NCI-H1417 (cell line): Measurements from ENCODE around the gene PHKB.

ENCODE experiments used
- DNase-seq, 3 experiments: peaks; one replicate each; lab custom pipeline; 2025; lab: John Stamatoyannopoulos, UW

PHKB gene

DNA sequence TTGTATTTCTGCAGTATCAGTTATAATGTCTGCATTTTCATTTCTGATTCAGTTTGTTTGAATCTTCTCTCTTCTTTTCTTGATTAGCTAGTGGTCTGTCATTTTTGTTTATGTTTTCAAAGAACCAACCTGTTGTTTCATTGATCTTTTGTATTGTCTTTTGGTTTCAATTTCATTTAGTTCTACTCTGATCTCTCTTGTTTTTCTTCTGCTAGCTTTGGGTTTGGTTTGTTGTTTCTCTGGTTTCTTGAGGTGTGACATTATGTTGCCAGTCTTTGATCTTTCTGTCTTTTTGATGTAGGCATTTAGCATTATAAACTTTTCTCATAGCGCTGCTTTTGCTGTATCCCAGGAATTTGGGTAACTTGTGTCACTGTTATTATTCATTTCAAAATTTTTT is 107.2 kb downstream of the PHKB start:
- no peak for DNase-seq

DNA sequence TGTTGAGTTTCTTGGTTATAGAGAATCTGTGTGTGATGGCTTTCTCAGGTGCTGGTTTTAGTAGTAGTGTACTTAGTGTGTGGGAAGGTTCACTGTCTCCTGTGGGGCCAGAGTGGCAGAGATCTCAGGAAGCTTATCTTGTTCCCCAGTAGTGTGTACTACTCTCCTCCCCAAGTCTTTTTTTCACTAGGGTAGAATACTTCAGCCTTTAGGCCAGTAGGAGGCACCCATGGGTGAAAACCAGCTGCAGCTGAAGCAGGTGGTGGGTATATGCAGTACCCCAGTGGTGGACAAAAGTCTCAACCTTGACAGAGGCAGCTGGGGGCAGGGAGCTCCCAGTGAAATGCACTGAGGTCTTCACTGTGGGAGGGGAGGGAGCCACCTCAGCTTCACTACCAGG is 109.9 kb downstream of the PHKB start:
- no peak for DNase-seq

DNA sequence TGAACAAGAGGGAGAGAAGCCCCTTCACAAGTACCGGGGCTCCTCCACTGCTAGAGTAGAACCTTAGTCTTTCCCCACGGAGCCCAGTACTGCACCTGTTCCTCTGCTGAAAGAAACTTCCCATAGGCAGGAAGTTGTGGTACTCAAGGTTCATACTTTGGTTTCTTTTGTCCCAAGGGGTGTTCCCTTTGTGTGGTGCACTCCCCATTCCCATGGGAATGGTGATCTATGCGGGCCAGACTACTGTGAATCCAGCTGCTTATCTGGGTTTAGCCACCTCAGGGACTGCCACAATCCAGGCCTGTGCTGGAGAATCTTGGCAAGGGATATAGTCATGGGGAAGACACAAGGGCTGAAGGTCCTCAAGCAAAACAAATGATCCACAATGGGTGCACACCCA is 110.6 kb downstream of the PHKB start:
- DNase-seq = no peak

DNA sequence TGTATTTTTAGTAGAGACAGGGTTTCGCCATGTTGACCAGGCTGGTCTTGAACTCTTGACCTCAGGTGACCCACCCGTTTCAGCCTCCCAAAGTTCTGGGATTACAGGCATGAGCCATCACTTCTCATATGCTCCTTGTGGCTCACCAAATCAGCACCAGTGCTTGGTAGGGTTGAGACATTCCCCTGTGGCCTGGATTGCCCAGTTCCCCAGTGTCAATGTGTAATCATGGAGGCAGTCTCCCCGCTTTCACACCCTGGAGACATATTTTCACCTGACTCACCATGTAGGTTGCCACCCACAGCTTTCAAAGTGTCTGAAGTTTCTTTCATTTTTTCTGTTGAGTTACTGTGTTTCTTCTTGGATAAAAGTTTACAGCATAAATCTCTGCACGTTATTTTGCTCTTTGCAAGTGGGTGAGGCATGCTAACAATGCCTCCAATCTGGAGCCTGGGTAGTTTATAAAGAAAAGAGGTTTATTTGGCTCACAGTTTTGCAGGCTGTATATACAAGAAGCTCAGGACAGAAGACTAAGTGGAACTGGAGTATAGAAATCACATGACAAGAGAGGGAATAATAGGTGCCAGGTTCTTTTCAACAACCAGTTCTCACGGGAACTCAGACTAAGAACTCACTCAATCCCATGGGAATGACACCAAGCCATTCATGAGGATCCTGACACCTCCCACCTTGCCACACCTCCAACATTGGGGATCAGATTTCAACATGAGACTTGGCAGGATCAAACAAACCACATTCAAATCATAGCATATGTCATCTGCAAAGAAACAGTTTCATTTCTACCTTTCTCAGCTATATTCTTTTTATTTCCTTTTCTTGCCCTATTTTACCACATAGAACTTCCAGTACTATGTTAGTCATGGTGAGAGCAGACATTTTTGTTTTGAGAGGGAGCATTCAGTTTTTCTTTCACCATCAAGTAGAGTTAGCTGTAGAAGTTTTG is 113.2 kb downstream of the PHKB start:
- no peak for DNase-seq

DNA sequence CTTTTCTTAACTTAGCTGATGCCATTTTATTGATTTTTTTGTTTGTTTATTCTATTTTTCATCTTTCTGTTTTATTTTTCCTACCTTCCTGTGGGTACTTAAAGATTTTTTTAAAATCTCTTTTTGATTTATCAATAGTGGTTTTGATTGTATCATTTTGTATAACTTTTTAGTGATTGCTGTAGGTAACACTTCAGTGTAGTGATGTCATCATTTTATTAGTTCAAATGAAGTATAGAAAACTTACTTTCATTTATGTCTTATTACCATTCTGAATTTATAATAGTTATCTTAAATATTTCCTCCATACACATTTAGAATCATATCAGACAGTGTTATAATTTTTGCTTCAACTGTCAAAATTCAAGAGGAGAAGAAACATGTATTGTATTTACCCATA is 115.9 kb downstream of the PHKB start:
- DNase-seq = no peak

DNA sequence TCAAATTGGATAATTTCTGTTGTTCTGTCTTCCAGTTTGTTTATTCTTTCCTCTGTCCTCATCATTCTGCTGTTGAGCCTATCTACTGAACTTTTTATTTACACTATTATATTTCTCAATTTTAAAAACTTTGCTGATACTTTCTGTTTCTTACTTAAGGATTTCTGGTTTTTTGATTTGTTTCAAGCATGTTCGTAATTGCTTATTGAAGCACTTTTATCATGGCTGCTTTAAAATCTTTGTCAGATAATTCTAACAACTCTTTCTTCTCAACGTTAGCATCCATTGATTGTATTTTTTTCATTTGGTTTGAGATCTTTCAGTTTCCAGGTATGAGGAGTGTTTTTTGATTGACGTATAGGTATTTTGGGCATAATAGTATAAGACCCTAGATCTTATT is 116.9 kb downstream of the PHKB start:
- DNase-seq = no peak

DNA sequence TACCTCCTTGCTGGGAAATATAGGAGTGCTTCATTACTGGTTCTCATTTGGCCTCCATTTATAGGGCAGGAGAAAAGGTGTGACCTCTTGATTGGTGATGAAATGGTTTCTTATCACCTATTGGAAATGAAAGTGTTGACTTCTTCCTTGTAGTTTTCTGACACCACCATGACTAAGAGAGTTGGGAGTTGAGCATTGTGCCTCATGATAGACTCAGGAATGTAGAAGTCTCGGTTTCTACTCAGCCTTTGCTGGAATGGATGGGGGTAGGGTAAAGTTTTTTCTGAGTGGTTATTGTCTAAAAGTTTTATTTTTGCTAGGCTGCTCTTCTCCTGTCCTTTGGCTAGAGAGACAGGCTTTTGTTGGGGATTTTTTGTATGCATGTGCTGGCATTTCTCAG is 117.4 kb downstream of the PHKB start:
- DNase-seq = no peak

DNA sequence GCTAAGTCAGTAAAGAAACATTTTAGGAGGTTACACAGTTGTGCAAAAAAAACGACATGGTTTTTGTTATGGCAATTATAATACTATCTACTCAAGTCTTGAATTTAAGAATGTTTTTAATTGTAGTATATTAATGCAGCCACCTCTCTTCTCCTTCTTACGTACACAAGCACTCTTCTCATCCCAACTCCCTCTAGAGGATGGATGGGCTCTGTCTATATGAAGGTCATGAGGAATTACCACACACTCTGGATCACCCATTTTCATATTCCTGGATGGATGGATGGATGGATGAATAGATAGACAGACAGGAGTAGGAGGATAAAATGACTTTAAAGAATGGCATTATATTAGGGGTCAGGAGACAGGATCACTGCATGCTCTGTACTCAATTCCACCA is 120.0 kb downstream of the PHKB start:
- DNase-seq = no peak

DNA sequence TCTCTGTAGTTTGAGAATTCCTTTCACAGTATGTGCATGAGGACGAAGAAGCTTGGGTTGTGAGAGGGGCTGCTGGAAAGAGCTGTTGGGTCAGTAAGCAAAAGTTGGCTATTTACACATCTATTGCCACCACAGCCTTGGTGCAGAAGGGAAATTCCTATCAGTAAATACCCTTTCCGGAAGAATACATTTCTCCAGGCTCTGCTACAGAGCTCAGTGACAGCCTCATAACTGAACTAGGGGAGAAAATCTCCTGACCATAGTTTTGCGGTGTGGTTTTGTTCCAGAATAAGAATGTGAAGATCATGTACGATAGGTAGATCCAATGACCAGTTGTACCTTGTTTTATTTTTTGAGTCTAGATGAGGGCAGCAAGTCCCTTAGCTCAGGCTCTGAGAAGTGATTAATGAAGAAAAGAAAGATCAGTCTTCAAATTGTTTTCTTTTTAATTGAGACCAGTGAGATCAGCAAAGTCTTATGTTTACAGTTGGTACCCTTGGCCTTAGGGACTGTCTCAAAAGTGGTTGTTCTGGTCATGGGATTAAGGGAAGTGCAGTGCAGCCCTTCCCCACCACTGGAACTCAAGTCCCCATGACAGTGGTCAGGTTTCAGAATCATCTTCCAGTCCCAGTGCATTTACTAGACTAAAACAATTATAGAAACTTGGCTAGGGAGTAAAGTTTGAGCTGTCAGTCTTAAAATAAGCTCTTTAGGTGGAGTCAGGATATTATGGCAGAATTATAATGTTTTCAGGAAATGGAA is 123.5 kb downstream of the PHKB start:
- no peak for DNase-seq

DNA sequence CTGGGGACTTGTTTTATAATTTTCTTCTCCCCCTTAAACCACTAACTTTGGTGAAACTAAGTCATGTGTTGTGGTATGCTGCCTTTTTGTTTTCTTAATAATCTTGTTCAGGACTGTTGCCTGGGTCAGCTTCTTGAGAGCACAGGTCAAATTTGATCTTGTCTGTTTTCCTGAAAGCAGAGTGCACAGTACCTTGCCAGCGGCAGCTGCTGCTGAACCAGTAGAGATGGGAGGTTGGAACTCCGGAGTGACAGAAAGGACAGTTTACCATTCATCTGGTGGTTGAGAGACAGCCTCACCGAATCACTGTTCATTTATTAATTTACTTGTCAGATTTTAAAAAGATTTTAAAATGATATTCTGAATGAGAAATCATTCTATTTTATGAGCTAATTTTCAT is 125.0 kb downstream of the PHKB start:
- no peak for DNase-seq

DNA sequence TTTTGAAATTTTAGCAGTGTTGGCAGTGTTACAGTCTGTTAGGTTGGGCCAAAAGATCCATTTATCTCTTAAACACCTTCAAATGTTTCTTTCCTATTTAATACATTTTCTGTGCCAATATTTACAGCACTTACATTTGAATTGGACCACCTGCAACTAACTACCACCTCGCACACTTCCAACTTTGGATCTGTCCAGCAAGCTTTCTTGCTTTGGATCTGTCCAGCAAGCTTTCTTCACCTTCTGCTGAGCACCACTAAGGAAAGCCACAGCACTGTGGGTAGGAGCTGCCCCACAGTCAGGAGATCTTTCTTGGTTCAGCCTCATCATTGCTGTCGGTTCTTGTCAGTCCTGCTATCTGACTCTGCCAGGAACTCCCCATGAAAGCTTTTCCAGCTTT is 129.3 kb downstream of the PHKB start:
- DNase-seq = no peak

DNA sequence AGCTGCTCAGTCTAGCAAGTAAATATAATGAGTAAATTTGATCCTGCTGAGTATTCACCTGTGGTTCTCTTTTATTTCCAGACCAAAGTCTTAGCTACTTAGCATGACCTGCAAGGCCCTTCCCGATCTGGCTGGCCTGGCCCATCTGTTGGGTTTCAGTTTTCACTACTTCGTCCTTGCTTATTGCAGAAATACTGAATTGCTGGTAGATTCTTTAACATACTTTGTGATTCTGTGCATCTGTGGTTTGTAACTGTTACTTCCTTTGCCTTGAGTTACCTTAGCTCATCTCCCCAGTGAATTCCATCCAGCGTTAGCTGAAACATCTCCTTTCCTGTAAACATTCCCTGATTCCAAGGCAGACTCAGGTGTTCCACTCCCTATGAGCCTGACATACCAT is 131.1 kb downstream of the PHKB start:
- DNase-seq = no peak

DNA sequence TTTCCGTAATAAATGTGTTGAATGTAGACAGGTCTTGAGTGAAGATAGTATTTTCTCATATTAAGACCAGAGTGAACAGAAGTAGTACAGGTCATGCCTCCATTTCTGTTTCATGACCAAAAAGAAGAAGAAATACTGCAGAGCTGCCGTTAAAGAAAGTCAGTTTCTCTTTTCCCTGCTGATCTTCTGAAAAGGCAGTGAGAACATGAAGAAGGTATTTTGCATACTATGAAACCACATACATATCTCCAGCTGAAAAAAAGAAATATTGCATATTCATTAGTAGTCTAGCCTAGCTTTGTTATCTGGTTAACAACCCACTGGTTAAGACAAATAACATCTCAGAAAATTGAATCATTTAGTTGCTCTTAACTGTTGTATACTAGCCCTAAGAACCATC is 138.4 kb downstream of the PHKB start:
- DNase-seq = no peak

DNA sequence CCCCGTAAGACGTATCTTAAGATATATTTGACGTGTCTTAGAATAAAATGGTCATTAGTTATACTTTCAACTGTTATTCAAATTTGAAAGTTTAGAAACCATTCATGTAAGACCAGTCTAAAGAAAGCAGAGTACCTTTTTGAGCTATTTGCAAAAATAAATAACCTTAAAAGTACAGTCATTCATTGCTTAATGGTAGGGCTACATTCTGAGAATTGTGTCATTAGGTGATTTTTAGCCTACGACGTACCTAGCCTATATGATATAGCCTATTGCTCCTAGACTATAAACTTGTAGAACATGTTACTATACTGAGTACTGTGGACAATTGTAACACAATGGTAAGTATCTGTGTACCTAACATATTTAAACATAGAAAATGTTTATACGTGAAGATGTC is 139.2 kb downstream of the PHKB start:
- DNase-seq = no peak

DNA sequence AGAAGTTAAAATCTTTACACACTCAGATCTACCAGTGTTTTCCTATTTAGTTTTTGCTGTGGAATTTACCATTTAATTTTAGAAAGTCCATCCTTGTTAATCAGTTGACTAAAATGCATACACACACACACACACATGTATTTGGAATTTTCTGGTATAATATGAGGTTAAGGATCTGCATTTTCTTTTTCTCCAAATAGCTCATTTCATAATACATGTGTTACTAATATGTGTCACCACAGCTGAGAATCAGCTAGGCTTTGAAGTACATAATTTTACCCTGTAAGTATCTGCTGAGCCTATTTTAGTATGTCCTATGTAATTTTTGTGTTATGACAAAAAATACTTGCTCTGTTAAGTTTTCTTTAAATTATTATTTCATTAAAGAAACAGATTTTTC is 143.2 kb downstream of the PHKB start:
- DNase-seq = no peak

DNA sequence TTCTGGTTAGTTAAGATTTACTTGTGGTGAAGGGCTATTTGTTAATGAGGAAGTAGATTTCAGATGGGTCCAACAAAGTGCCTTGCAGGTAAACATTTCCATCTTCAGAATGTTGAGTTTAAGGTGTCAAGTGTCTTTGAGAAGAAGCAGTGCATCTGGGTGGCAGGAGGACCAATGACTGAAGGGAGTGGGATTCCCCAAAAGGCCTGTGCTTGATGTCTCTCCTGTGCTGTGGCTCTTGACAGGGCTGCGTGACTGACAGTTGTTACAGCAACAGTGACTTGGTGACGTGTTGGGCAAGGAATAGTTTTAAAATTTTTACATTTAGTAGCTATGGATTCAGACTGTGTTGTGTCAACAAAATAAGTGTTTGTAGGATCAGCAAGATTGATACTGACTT is 149.9 kb downstream of the PHKB start:
- DNase-seq = no peak

DNA sequence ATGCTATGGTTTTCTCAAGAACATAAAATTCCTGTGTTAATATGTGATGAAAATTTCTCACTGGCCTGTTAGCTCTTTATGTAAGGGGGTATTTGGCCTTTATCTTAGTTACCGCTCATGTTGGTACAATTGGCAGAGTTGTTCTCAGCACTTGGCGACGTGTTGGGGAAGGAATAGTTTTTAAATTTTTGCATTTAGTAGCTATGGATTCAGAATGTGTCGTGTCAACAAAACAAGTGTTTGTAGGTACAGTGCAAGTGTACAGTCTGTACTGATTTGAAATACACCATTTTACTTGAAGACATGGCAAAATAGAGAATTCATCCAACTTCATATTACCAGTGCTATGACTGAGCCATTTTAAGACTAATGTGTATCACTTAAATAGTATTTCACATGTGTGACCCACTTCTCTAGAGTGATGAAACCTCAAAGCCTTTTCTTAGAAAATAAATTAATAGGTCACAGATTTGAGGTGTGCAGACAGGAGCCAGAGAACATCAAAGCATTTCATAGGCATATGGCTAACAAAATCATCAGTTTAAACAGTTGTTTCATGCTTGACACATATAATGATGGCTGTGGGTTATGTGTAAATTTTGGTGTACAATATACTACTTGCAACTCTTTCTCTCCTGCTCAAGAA is 150.8 kb downstream of the PHKB start:
- DNase-seq = no peak

DNA sequence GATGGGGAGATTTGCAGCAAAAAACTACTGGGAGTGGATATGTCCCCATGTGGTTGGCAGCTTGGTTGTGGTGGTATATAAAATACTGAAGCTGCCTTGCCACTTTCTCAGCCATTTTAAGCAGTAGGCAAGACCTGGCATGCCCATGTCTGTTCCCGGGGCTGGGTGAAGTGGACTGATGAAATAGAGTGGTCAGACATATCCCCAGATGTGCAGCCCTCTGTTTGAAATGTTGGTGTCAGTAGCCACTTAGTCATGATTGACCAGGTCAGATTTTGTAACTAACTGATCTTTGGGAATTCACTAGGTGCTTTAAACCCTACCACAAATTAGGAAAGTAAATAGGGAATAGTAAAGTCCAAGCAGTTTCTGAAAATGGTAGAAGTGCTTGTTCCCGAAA is 151.6 kb downstream of the PHKB start:
- DNase-seq = peak in 1 of 3 experiments; percentile 3

DNA sequence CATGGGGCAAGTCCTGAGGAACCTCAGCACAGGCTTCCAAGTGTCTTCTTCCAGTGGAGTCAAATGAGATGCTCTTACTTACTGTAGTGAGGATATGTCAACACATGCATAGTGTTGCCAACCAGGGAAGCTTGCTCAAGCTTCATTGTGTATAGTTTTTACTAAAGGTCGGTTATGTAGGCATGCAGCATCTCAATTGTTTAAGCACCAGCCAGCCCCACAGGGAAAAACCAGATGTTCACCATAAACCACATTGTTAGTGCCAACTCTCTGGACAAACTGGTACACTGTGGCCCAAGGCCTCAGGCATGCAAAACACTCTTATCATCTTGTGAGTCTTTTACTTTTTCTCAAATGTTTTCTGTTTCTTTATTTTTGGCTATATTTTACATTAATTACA is 152.1 kb downstream of the PHKB start:
- DNase-seq = no peak

DNA sequence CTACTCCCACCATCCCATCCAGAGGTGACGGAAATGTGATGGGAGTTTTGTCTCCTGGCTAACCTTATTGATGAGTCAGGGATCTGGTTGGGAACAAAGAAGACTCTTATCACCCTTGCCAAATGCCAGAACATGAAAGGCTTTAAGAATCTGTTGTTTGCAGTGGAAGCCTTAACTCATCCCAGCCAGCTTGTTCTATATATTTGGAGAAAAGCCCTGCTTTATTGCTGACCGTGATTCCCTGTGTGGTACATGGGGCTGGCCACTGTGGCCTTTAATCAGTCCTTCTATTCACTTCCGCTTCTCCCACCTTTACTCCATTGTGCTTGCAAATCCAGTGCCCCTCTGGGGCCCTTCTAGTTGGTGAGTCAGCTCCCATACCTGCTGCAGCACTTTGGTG is 156.6 kb downstream of the PHKB start:
- no peak for DNase-seq

DNA sequence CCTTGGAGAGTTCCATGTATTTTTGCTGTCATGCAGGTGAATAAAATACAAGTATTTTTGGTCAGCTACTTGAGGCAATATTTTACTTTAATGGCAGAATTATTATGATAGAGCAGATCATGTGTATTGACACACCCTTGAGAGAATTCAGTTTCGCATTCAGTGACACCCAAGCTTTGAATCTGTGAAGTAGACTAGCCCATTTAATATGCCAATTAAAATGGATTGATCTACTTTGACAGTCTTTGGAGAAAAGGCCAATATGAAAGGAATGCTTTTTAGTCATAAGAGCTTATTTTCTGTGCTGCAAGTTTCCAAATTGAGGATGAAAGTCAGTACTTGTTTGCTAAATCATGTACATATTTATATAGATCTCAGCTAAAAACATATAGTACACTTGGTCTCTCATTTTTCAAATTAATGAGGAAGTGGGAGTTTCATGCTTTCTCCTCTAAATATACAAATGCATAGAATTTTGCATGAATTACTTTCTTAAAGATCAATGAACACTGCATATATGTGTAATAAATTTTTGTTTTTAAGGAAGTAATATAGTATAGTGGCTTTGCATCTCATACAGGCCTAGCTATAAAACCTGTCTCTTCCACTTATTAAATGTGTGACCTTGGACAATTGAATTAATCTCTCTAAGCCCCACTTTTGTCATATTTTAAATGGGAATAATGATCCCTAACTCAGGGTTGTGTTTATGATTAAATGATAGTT is 161.5 kb downstream of the PHKB start:
- no peak for DNase-seq

DNA sequence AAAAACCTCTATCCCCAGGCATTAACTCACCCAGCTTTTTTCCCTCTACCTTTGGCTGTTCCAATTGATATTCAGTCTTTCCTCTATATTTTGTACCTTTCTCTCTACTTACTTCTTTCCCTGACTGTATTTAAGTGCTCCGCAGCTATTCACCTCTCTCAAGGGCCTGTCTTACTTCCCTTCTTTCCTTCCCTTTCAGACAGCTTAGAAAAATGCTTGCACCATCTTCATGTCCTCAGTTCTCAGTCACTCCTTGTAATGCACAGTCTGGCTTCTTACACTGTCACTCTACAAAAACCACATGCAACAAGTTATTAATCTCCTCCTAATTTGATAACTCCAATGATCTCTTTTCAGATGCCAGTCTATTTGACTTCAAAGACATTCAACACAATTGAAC is 163.4 kb downstream of the PHKB start:
- no peak for DNase-seq
